GM12891 (cell line): ENCODE results near the gene CARD10.

Experiments used
- PAX5 ChIP-seq: IDR thresholded peaks from 2 replicates; pipeline ENCODE4 v1.6.1; 2011; ENCODE audit warnings: low read length, moderate library complexity, mild to moderate bottlenecking; ENCODE audit not compliant: insufficient read depth, severe bottlenecking
- POLR2A ChIP-seq: IDR thresholded peaks from 2 replicates; pipeline ENCODE4 v1.6.1; 2011; ENCODE audit warnings: low read depth, low read length, control low read depth
- POLR2AphosphoS5 ChIP-seq: IDR thresholded peaks from 2 replicates; pipeline ENCODE4 v1.6.1; 2011; ENCODE audit warnings: low read depth, low read length, control low read depth
- POU2F2 ChIP-seq: IDR thresholded peaks from 2 replicates; pipeline ENCODE4 v1.6.1; 2011; ENCODE audit warnings: low read depth, mild to moderate bottlenecking, control low read depth, low read length, moderate library complexity
- SPI1 ChIP-seq: IDR thresholded peaks from 2 replicates; pipeline ENCODE4 v1.6.1; 2011; ENCODE audit warnings: low read depth, low read length, control low read depth
- TAF1 ChIP-seq: IDR thresholded peaks from 2 replicates; pipeline ENCODE4 v1.6.1; 2011; ENCODE audit warnings: low read depth, low read length, control low read depth

GRCh38 chr22:37561212-37562048, 42.2 kb upstream of the CARD10 start:
- TF ChIP-seq TAF1 (no peak), POLR2AphosphoS5 (no peak), POLR2A (no peak), SPI1 (no peak), POU2F2 (no peak), PAX5 (no peak)
